Measurements from ENCODE around the gene RBM10. TPM values are rescaled to one million over a fixed set of nuclear protein-coding genes. Genes with fewer than 3 reads are reported as not detected.

The RBM10 gene
- total and polyA plus RNA-seq, 2 of the 13 experiments (the other 11 are each of a cell fraction or from before 2014, with no cell fraction given): 15.9 to 43.1 TPM

- Histone ChIP-seq H3K9me3 (ENCODE audit: low read length) (no peaks in the 10 kb centered on the region), H3K4me1 (ENCODE audit: insufficient read depth, low read length) (no peaks in the 10 kb centered on the region), H3K36me3 (replicated peaks in 1 of 2; ENCODE audit: control insufficient read depth in 1 of 2, insufficient read depth in 2 of 2, low read length in 2 of 2) (peaks cover 20 to 34% of the 10 kb centered on the region in 2 experiments), H3K27ac (ENCODE audit: extremely low read length, insufficient read depth, low read length) (no peak overlapping the region), H3K4me3 (replicated peaks in 1 of 3; ENCODE audit: insufficient read depth in 1 of 3, low read depth in 2 of 3, low read length in 3 of 3) (no peak overlapping the region), H3K27me3 (ENCODE audit: control insufficient read depth in 1 of 2, insufficient read depth in 2 of 2, low read length in 2 of 2) (no peaks in the 10 kb centered on the region), H3K79me2 (ENCODE audit: insufficient read depth, low read length) (no peaks in the 10 kb centered on the region), H3K9ac (ENCODE audit: insufficient read depth, low read depth, low read length) (no peak overlapping the region), H2AFZ (ENCODE audit: low read length) (no peak overlapping the region), H3K4me2 (ENCODE audit: low read depth, low read length) (no peak overlapping the region), H4K20me1 (ENCODE audit: insufficient read depth, low read length) (no peaks in the 10 kb centered on the region)
- TF ChIP-seq ZBTB7A (CRISPR knock-in tag; IDR thresholded peaks at IDR 0.05) (no peak), ARNTL (CRISPR knock-in tag; IDR thresholded peaks at IDR 0.05) (no peak), ETV5 (CRISPR knock-in tag; IDR thresholded peaks at IDR 0.05; ENCODE audit: borderline replicate concordance) (no peak), TMF1 (CRISPR knock-in tag; IDR thresholded peaks at IDR 0.05; ENCODE audit: low read depth) (no peak)
- FAIRE-seq (no peak), DNase-seq (ENCODE audit: low spot score) (no peak), ATAC-seq (no peak)
- no TSS peak for BruUV-seq (replicated peaks)
- 94% methylated on average over 5 of the region's 12 CpGs for WGBS (ENCODE audit: low lambda C conversion rate)
- in situ Hi-C loops (cut with HindIII; ENCODE audit: extremely low pct_ligation_motif_present, low pct_unique_long_range_greater_than_20kb) (no loop called here), intact Hi-C loops (cut with micrococcal nuclease; ENCODE audit: unreplicated experiment) (no loop called here)
- CTCF ChIA-PET (ENCODE audit: low intra/inter-chr PET ratio, low total read pairs): no interaction called here
- POLR2A ChIA-PET: no interaction called here
These were observed 29.4 kb downstream of the RBM10 start for GRCh38 chrX:47174376-47174775.

- Histone ChIP-seq H3K4me2 (ENCODE audit: low read depth, low read length) (no peak overlapping the region), H4K20me1 (ENCODE audit: insufficient read depth, low read length) (no peaks in the 10 kb centered on the region), H3K27ac (ENCODE audit: extremely low read length, insufficient read depth, low read length) (no peak overlapping the region), H3K79me2 (ENCODE audit: insufficient read depth, low read length) (no peaks in the 10 kb centered on the region), H3K9ac (ENCODE audit: insufficient read depth, low read depth, low read length) (no peak overlapping the region), H3K27me3 (ENCODE audit: control insufficient read depth in 1 of 2, insufficient read depth in 2 of 2, low read length in 2 of 2) (no peaks in the 10 kb centered on the region), H3K4me3 (replicated peaks in 1 of 3; ENCODE audit: insufficient read depth in 1 of 3, low read depth in 2 of 3, low read length in 3 of 3) (no peak overlapping the region), H3K4me1 (ENCODE audit: insufficient read depth, low read length) (no peaks in the 10 kb centered on the region), H2AFZ (ENCODE audit: low read length) (no peak overlapping the region), H3K36me3 (replicated peaks in 1 of 2; ENCODE audit: control insufficient read depth in 1 of 2, insufficient read depth in 2 of 2, low read length in 2 of 2) (peaks cover 19 to 30% of the 10 kb centered on the region in 2 experiments), H3K9me3 (ENCODE audit: low read length) (no peaks in the 10 kb centered on the region)
- intact Hi-C loops (cut with micrococcal nuclease; ENCODE audit: unreplicated experiment) (no loop called here), in situ Hi-C loops (cut with HindIII; ENCODE audit: extremely low pct_ligation_motif_present, low pct_unique_long_range_greater_than_20kb) (no loop called here)
- no TSS peak for BruUV-seq (replicated peaks)
- FAIRE-seq: no peak
- POLR2A ChIA-PET: no interaction called here
- 98% methylated on average over 22 of the region's 23 CpGs for WGBS (ENCODE audit: low lambda C conversion rate)
- ATAC-seq: no peak
- CTCF ChIA-PET (ENCODE audit: low intra/inter-chr PET ratio, low total read pairs): no interaction called here
- DNase-seq (ENCODE audit: low spot score): no peak
- TF ChIP-seq MED1 (CRISPR knock-in tag; IDR thresholded peaks at IDR 0.05) (no peak), CREB3 (CRISPR knock-in tag; IDR thresholded peaks at IDR 0.05) (no peak), NFRKB (IDR thresholded peaks at IDR 0.05) (no peak), NAIF1 (CRISPR knock-in tag; IDR thresholded peaks at IDR 0.05; ENCODE audit: borderline replicate concordance) (no peak), EEA1 (CRISPR knock-in tag; IDR thresholded peaks at IDR 0.05; ENCODE audit: borderline replicate concordance) (no peak), CCDC6 (CRISPR knock-in tag; IDR thresholded peaks at IDR 0.05) (no peak), DNMT1 (CRISPR knock-in tag; IDR thresholded peaks at IDR 0.05) (no peak), KDM2A (CRISPR knock-in tag; IDR thresholded peaks at IDR 0.05; ENCODE audit: borderline replicate concordance, low read depth) (no peak), RFXAP (CRISPR knock-in tag; IDR thresholded peaks at IDR 0.05; ENCODE audit: borderline replicate concordance) (no peak), SRSF4 (IDR thresholded peaks at IDR 0.05; ENCODE audit: low read depth, low read length, poor library complexity, severe bottlenecking) (no peak), ZNF772 (CRISPR knock-in tag; IDR thresholded peaks at IDR 0.05) (no peak), FOXM1 (CRISPR knock-in tag; IDR thresholded peaks at IDR 0.05) (no peak)
- TF ChIP-seq, protein P1, sequence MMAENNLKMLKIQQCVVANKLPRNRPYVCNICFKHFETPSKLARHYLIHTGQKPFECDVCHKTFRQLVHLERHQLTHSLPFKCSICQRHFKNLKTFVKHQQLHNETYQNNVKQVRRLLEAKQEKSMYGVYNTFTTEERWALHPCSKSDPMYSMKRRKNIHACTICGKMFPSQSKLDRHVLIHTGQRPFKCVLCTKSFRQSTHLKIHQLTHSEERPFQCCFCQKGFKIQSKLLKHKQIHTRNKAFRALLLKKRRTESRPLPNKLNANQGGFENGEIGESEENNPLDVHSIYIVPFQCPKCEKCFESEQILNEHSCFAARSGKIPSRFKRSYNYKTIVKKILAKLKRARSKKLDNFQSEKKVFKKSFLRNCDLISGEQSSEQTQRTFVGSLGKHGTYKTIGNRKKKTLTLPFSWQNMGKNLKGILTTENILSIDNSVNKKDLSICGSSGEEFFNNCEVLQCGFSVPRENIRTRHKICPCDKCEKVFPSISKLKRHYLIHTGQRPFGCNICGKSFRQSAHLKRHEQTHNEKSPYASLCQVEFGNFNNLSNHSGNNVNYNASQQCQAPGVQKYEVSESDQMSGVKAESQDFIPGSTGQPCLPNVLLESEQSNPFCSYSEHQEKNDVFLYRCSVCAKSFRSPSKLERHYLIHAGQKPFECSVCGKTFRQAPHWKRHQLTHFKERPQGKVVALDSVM (CRISPR knock-in tag; IDR thresholded peaks at IDR 0.05): no peak
These were observed 30.0 kb downstream of the RBM10 start for GRCh38 chrX:47174846-47175587.

Data from HepG2 (cell line).